GM21360 (cell line): ENCODE measurements around the gene RTL5.
A peak's percentile ranks its signal among the peaks of the same experiment; 100 is the strongest.

Source experiments
- ATAC-seq: cut with Tn5 transposase; IDR thresholded peaks from one replicate; pipeline ENCODE4 v1.9.1; 2021; ENCODE audit warnings: mild to moderate bottlenecking, moderate library complexity; ENCODE audit not compliant: unreplicated experiment

The RTL5 gene

DNA sequence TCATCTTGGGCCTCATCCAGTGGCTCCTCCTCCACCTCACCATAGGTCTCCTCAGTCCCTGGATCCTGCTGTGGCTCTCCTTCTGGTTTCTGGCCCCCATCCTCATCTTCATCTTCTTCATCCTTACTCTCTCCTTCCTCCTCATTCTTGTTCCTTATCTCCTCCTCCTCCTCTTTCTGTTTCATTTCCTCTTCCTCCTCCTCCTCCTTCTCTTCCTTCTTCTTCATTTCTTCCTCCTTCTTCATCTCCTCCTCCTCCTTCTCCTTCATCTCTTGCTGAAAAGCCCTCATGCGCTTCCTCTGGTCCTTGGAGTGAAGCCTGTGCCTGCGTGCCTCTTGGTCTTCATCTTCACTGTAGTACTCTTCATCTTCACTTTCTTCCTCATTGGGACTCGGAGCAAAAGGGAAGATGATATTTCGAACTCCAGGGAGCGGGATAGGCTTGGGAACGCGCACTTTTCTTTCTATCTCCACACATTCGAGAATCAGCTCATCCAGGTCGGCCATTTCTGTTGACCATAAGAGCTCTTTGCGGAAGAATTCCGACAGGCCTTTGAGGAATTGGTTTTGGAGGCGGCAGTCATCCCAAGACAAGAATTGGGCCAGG, 1.5 kb downstream of the RTL5 start:
- no peak for ATAC-seq

DNA sequence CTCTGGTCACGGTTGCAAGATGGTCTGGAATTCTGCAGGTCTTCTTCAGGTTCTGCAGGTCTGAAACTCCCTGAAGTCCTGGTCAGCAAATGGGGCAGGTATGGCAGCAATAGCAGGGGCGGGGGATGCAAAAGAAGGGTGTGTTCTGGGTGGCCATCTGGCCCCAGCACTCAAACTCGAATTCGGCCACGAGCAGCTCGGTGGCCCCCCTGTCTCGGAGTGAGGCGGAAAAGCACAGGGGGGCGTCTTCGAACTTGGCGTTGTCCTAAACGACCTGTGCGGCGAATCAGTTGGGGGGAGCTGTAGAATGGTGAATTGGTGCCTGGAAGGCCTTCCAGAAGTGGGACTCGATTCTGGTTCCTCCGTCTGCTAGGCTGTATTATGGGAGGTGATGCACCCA, 2.1 kb downstream of the RTL5 start:
- ATAC-seq: no peak

DNA sequence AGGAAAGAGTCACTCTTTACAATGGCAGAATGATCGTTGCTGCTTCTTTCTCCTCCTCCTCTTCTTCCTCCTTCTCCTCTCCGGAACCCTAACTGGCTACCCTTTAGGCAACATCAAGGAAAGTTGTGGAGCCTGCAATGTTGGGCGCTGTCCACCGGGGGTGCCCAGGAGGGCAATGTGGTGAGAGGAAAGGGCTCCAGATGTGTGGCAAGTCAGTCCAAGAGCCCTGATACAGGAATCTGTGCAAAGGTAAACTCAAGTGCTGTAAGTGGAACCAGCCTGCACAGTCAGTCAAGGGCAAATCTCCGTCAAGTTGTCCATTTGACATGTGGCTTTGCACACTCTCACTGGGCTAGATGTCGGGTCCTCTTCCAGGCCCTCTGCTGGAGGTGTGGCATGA, 2.8 kb downstream of the RTL5 start:
- no peak for ATAC-seq

DNA sequence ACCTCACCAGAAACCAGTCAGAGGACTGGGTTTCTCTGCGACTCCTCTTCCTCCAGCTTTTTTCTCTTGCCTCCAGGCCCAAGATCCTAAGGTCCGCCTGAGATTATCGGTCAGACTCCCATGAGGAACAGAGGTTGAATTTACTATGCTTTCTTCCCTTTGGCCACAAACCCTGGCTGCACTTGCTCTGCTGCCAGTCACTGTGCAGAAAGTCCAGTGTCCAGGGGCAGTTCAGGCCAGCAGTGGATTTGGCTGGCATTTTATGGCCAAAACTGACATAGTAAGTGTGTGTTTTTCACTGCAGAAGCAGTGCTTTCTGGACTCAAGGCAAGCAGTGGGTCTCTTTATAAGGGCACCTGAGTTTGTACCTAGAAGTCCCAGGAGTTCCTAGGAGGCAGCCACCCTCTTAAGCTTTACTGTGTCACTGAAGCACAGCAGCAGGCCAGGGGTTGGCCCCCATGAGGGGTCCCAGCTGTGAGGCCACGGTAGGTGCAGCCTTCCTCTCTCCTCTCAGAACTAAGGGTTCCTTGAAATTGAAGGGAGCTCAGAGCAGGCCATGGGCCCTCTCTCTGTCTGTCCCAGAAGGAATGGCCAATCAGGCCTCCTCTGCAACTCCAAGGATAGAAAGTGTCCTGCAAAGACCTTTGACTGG, 3.4 kb downstream of the RTL5 start:
- ATAC-seq: no peak

DNA sequence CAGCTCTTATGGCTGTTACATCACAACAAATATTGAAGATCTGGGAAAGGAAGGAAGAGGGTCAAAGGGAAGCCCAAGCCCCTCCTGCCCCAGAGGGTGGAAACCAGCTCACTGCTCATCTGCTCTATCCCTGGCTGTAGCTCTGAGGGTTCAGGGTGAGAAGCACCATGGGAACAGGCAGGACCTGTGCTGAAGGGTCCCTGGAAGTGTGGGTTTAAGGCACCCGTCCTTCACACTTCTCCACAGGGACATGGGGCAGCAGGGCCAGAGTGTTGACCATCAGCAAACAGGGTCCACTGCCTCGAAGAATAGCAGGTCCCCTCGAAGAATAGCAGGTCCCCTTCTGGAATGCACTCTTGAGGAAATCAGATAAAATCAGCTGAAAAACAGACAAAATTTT, 4.4 kb downstream of the RTL5 start:
- no peak for ATAC-seq

DNA sequence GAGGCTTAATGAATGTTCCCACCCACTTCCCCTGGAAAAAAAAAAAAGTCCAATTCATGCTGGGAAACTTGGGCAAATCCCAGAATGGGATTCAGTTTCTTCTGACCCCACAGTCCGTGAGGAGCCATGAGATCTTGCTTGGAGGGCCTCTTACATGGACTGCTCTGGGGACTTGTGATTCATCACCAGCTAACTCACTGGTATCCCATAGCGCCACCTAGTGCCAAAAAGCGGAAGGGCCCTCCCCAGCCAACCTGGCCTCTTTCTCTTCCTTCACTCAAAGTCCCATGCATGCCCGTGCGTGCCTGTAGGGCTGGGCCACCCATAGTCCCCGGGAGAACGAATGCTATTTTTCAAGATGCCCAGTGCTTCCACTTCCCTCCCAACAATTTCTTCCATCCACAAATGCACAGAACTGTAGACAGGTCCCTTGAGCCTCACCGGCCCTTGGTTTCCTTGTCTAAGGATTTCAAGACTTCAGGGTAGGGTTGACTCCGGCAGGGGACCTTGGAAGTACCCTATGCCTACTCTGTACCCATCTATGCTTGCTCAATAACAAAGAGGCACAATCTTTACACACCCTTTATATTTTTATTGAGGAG, 5.1 kb downstream of the RTL5 start:
- peak; percentile 60 for ATAC-seq

DNA sequence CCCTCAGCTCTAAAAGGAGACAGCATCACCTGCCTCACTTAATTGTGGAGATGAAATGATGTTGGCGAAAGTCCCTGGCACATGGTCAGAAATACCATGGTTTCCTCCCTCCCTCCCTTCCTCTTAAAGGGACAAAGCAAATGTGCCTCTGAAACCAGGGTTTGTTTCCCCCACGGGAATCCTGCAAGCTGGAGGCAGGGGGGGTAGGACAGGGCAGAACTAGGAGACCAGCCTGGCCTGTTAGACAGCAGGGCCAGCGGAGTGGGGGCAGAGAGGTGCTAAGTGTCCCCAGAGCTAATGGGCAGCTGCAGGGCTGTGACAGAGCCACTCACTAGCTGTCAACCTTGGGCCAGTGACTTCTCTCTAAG, 5.7 kb downstream of the RTL5 start:
- no peak for ATAC-seq

DNA sequence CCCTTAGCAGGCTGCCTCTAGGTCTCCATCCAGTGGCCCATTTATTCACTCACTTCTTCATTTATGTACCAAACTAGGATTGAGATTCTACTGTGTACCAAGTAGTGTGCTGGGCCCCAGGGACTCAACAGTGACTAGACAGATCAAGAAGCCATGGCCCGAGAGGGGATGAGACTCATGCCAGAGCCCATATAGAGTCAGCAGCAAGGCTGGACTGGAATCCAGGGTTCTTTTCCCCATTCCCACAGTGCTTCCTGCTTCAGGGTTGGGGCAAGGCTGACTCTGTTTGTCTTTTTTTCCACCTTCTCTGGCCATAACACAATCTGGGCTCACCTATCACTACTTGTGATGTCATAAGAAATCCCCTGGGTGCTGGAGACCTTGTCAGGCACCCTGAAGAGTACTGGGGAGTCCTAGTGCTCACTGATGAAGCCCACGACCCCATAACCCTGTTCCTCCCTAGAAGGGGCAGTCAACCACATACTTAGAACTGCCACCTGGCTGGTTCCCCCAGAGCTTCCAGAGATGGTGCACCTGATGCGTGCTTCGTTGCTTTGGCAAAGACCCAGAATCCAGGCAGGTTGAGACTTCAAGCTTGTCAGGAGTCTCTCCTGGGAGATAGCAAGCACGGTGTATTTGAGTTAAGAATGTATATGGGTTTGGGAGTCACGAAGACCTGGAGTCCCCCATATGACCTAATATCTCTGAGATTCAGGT, 6.2 kb downstream of the RTL5 start:
- ATAC-seq: no peak

DNA sequence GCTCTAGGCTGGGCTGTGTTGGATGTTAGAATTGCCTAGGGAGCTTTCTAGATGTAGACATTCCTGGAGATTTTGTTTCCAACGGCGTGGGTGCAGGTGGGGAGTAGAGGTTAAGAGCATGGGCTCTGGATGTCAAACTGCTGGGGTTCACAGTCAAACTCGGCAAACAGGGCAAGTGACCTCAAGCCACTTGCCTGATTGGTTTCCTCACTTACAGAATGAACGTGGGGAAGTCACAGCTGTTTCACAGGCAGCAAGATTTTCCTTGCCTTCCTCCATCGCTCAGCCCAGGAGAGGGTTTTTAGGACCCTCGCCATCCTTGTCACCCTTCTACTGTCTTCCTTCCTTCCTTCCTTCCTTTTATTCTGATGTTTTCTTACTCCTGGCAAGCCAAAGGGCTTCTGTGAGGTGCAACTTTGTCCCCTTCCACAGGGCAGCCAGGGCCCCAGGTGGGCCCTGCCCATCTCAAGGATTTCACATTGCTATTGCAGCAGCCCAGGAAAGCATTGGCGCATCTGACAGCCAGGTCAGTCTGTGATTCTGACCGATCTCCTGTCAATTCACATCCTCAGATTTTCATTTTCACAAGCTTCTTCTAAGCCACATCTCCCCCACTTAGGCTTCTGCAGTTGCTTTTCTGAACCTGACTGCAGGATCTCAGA, 7.0 kb downstream of the RTL5 start:
- ATAC-seq: no peak

DNA sequence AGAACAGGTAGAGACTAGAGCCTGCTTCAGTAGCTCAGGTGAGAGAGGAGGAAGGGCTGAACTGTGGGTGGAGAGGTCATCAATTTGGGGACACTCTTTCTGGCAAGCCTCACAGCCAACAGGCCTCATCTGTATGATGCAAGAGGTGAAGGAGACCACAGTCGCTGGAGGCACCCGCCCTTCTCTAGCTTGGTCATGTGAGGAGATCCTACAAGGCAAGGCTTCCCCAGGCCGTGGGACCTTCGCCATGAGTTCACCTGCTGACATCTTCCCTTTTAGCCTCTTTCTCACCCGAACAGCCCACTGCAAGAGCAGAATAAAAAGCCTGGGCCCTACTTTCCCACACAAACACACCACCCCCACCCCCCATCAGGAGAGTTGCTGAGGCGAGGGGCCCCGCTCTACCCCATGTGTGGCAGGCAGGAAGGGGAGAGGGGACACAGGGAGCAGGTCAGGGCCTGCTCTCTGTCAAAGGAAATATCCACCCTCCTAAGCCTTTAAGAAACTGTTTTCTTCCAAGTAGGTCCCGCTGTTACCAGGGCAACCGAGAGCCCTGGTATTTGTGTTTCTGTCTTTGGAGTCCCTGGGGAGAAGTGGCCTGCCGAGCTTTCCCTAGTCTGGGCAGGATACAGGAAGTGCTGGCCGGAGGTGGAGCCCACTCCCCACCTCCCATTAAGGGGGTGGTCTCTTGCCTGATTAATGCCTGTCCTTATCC, 8.1 kb downstream of the RTL5 start:
- no peak for ATAC-seq

DNA sequence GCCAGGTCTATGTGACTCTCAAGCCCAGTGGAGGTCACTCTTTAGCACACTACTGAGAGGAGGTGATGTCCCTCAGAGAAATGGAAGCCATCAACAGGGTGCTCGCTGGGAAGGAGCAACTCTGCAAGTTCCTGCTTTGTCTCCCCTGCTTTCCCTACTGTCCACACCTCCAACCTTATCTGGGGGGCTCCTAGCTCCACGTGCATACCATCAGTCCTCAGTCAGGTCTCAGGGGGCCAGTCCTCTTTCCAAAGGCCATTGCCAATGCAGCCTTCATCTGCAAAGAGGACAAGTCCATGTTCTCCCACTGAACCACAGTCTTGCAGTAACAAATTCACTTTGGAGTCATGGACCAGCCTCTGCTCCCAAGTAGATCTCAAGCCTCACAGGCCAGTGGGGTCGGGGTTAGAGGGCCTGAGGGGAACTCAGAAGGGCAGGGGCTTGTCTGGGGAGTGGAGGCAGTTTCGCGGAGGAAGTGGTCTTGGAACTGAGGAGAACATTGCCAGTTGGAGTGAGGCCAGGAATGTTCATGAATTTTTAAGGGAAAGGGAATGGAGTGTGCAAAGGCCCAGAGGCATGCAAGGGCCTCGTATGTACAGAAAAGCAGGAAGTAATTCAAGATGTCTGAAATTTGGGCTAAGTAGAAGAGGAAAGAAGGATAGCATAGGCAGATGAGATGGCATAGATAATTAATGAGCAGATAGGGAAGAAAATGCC, 8.9 kb downstream of the RTL5 start:
- ATAC-seq: no peak

DNA sequence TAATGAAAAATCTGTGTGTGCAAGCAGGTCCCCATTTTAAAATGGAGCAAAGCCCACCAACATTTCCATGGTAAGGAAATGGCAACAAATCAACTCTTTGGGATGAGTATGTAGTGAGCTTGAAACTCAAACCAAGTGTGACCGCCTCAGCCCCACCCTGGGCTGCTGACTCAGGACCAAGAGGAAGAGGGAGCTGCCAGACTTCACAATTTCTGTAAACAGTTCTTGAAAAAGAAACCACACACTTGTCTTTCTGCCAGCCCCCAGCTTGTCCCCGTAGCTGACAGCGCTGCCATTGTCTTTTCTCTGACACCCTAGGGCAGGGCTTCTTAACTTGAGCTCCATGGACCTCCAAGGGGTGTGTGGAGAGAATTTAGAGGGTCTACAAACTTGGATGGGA, 10.3 kb downstream of the RTL5 start:
- ATAC-seq: no peak

DNA sequence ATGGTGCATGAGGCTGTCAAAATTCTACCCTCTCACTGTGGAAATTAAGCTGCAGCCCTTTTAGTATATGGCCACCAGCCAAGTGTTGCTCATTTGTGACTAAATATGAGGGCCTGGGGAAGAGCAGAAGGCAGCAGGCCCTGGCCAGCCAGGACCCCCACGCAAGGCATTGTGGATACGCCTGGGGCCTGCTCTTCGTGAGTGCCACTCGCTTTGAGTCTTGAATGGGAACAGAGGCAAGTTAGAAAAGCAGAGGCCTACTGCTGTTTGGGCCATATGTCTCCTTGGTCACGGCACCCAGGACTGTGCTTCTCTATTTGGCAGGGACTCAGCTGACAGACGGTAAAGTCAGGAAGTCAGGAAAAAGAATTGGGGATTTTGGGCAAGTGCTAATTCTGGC, 10.9 kb downstream of the RTL5 start:
- ATAC-seq: no peak

DNA sequence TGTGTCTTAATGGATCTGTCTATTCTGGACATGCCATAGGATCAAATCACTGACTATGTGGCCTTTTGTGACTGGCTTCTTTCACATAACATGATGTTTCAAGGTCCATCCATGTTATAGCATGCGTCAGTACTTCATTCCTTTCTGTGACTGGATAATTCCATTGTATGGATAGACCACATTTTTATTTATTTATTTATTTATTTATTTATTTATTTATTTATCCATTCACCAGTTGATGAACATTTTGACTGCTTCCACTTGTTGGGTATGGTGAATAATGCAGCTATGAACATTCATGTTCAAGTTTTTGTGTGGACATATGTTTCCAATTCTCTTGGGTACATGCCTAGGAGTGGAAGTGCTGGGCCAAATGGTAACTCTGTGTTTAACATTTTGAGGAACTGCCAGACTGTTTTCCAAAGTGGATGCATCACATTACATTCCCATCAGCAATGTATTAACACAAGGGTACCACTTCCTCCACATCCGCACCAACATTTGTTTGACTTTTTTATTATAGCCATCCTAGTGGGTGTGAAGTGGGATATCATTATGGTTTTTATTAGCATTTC, 14.0 kb downstream of the RTL5 start:
- no peak for ATAC-seq

DNA sequence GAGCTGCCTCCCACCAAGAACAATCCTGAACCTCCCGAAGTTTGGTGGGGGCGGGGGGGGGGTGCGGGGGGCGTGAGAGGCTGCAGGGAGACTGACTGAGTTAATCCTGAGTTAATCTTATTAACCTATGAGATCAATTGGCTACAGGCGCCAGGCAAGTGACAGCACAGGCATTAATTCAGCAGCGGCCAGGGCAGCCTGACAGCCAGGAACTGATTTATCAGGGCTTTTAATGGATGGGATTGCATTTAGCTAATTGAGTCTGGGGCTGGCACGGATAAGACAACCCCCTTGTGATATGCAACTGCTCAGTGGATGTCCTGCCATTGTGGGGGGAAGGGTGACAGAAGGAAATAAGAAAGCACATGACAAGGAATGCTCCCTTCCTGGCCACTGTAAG, 16.3 kb downstream of the RTL5 start:
- no peak for ATAC-seq

DNA sequence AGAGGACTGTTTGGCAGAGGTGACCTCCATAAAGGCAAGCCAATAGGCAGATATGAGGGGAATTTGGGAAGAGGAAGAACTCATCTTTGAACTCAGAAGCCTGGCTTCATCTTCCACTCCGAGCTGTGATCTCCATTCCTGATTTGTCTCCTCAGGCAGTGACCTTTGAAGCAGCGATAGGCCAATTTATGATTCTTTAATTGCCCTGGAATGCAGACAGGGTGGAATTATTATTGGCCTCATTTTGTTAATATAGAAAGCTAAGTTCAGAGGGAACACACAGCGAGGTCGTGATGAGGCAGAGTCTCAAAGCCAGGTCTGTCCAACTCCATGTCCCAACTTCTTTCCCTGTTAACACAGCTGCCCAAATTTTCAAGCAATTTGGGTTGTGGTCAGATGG, 16.9 kb downstream of the RTL5 start:
- no peak for ATAC-seq

DNA sequence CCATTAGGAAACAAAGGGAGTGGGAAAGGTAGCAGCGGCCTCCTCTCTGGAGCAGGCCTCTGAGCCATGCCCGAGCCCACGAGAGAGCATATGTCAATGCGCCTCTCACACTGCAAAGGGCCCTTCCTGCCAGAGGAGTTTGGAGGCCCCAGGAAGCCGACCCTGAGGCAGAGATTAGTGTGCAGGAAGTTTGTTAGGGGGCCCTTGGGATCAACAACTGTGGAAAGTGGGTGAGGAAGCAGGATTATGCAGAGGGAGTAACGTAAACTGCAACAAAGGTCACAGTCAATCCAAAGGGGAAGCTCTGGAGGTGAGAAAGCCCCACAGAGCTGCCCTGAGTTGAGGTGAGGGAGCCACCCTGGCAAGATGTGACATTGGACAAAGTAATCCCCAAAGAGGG, 17.4 kb downstream of the RTL5 start:
- no peak for ATAC-seq

DNA sequence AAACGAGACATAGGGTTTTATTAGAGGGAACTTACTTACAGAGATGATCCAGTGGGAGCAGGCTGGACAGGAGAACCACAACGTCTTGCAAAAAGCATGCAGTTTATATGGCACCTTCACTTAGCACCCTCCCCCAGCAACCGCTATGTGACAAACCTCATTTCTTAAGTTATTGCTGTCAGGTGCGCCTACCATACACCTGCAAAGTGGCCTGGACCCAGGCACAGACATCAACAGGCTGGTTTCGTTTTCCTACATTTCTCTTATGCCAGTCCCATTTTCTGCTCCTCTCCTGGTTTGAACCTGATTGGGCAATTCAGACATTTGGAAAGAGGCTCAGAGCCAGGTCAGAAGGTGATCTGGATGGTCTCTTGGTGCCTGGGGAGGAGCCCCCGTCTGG, 18.3 kb downstream of the RTL5 start:
- ATAC-seq: no peak

DNA sequence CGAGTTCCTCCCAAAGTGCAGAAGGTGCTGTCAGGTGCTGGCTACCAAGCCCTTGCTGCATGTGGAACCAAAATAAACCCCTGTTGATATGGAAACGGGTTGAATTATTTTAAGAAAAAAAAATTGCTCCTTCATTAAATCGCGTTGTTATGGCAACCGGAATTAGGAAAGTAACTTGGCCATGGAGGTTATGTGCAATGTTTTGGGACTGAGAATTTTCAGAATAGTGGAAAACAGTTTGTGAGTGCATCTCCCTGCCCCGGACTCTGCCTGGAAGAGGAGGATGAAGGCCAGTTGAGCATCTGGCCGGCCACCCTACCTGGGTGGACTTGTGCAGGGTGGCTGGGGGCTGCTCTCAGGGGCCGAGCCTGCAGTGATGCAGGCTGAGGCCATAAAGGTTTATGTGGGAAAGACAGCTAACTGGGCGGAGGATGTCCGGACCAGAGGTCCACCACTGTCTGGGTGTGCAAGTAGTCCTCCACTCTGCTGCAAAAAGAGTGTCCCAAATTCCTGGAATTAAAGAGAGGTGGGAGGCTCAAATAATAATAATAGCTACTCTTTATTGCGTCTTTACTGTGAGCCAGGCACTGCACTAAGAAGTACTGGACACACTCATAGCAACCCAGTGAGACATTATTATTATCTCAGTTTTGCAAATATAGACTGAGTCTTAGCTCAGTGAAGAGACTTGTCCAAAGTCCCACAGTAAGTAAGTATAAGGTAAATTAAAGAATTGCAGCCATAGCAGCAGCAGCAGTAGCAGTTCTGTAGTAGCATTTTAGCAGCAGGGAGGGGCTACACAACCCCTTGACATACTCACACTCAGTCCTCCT, 20.6 kb downstream of the RTL5 start:
- ATAC-seq: no peak
